HepG2 (cell line): Measurements from ENCODE around the gene KATNAL2. TPM values are rescaled to one million over a fixed set of nuclear protein-coding genes. Genes with fewer than 3 reads are reported as not detected.

ENCODE experiments used
- ARNTL ChIP-seq: sonication (generic); formaldehyde crosslinking; IDR thresholded peaks from 2 replicates; pipeline ENCODE4 v1.4.0; 2020; ENCODE audit warnings: mild to moderate bottlenecking, missing genetic modification reagents
- DNMT1 ChIP-seq: sonication (generic); formaldehyde crosslinking; IDR thresholded peaks from 2 replicates; pipeline ENCODE4 v1.5.1; 2020; ENCODE audit warnings: mild to moderate bottlenecking, missing genetic modification reagents
- ELF1 ChIP-seq: sonication (generic); formaldehyde crosslinking; IDR thresholded peaks from 2 replicates; pipeline ENCODE4 v1.4.0; 2020; ENCODE audit warnings: missing genetic modification reagents
- FOXA3 ChIP-seq: IDR thresholded peaks from 2 replicates; pipeline ENCODE4 v1.6.1; 2016; ENCODE audit warnings: missing genetic modification reagents, missing compliant biosample characterization
- HNF4A ChIP-seq: sonication (generic); formaldehyde crosslinking; IDR thresholded peaks from 2 replicates; pipeline ENCODE4 v1.4.0; 2020; ENCODE audit warnings: missing genetic modification reagents
- JUND ChIP-seq: sonication (generic); formaldehyde crosslinking; IDR thresholded peaks from 2 replicates; pipeline ENCODE4 v1.8.0; 2022; ENCODE audit warnings: mild to moderate bottlenecking, missing genetic modification reagents
- NFKB2 ChIP-seq: sonication (generic); formaldehyde crosslinking; IDR thresholded peaks from 2 replicates; pipeline ENCODE4 v1.4.0; 2020; ENCODE audit warnings: missing genetic modification reagents, borderline replicate concordance
- PCBP1 ChIP-seq: fragments of 200-400 bp; formaldehyde crosslinking; IDR thresholded peaks from 2 replicates; pipeline ENCODE4 v1.6.1; 2017; ENCODE audit warnings: mild to moderate bottlenecking, low read depth, low read length, borderline replicate concordance
- REST ChIP-seq, 2 experiments: IDR thresholded peaks; 2 replicates each; pipeline ENCODE4 v1.6.1; 2011 to 2012; ENCODE audit warnings: low read length in 2 of 2, borderline replicate concordance in 1 of 2, low read depth in 1 of 2, mild to moderate bottlenecking in 1 of 2, moderate library complexity in 1 of 2
- SAP130 ChIP-seq: IDR thresholded peaks from 2 replicates; pipeline ENCODE4 v1.6.1; 2016; ENCODE audit warnings: low read depth
- SETDB1 ChIP-seq: sonication (generic); formaldehyde crosslinking; IDR thresholded peaks from 2 replicates; pipeline ENCODE4 v1.5.1; 2020; ENCODE audit warnings: missing genetic modification reagents, mild to moderate bottlenecking, borderline replicate concordance
- TCF7L2 ChIP-seq: IDR thresholded peaks from 2 replicates; pipeline ENCODE4 v1.6.1; 2011; ENCODE audit warnings: mild to moderate bottlenecking, low read depth, low read length, moderate library complexity
- TEF ChIP-seq: sonication (generic); formaldehyde crosslinking; IDR thresholded peaks from 2 replicates; pipeline ENCODE4 v1.5.0; 2020; ENCODE audit warnings: missing genetic modification reagents
- TFE3 ChIP-seq: IDR thresholded peaks from 2 replicates; pipeline ENCODE4 v1.6.1; 2016
- ZC3H4 ChIP-seq: sonication (generic); formaldehyde crosslinking; IDR thresholded peaks from 2 replicates; pipeline ENCODE4 v1.4.0; 2020; ENCODE audit warnings: missing genetic modification reagents, borderline replicate concordance
- ZNF329 ChIP-seq: sonication (generic); formaldehyde crosslinking; IDR thresholded peaks from 2 replicates; pipeline ENCODE4 v1.9.0; 2021; ENCODE audit warnings: low read depth, mild to moderate bottlenecking, missing genetic modification reagents
- ZNF441 ChIP-seq: sonication (generic); formaldehyde crosslinking; IDR thresholded peaks from 2 replicates; pipeline ENCODE4 v1.7.0; 2021; ENCODE audit warnings: missing genetic modification reagents, borderline replicate concordance
- ZNF746 ChIP-seq: sonication (generic); formaldehyde crosslinking; IDR thresholded peaks from 2 replicates; pipeline ENCODE4 v1.8.0; 2022; ENCODE audit warnings: mild to moderate bottlenecking, missing genetic modification reagents
- polyA plus RNA-seq, 8 experiments: library from polyadenylated mRNA; depleted of rRNA in 3 of 8; stranded (reverse) in 7 of 8; unstranded in 1 of 8; fragments of >200 nt; fragmentation: Illumina TruSeq in 4 of 8; extraction: Trizol in 4 of 8; gene quantifications; 2 replicates each; pipeline versions ENCODE4 v1.2.1 to v1.2.3, GENCODE V29; 2011 to 2016; ENCODE audit warnings: low read depth in 4 of 8, missing spikeins in 1 of 8, mixed read lengths in 1 of 8; ENCODE audit not compliant: insufficient read depth in 1 of 8
- total RNA-seq, 5 experiments: library from RNA; depleted of rRNA; stranded (reverse); fragments of >200 nt; fragmentation: Illumina TruSeq; extraction: Trizol; gene quantifications; 2 replicates each; pipeline ENCODE4 v1.2.3, GENCODE V29; 2016; ENCODE audit warnings: low read depth in 1 of 5
- TF ChIP-seq, protein P1 (sequence below): sonication (generic); formaldehyde crosslinking; IDR thresholded peaks from 2 replicates; pipeline ENCODE4 v1.4.0; 2020; ENCODE audit warnings: missing genetic modification reagents
- TF ChIP-seq, protein P2 (sequence below): sonication (generic); formaldehyde crosslinking; IDR thresholded peaks from 2 replicates; pipeline ENCODE4 v1.4.0; 2020; ENCODE audit warnings: mild to moderate bottlenecking, missing genetic modification reagents
- TF ChIP-seq, protein P3 (sequence below): IDR thresholded peaks from 2 replicates; pipeline ENCODE4 v1.6.1; 2016; ENCODE audit warnings: mild to moderate bottlenecking, missing biosample characterization, missing genetic modification reagents

Gene KATNAL2
- total and polyA plus RNA-seq, 2 of the 13 experiments (the other 11 are each of a cell fraction or from before 2014, with no cell fraction given): not detected

DNA sequence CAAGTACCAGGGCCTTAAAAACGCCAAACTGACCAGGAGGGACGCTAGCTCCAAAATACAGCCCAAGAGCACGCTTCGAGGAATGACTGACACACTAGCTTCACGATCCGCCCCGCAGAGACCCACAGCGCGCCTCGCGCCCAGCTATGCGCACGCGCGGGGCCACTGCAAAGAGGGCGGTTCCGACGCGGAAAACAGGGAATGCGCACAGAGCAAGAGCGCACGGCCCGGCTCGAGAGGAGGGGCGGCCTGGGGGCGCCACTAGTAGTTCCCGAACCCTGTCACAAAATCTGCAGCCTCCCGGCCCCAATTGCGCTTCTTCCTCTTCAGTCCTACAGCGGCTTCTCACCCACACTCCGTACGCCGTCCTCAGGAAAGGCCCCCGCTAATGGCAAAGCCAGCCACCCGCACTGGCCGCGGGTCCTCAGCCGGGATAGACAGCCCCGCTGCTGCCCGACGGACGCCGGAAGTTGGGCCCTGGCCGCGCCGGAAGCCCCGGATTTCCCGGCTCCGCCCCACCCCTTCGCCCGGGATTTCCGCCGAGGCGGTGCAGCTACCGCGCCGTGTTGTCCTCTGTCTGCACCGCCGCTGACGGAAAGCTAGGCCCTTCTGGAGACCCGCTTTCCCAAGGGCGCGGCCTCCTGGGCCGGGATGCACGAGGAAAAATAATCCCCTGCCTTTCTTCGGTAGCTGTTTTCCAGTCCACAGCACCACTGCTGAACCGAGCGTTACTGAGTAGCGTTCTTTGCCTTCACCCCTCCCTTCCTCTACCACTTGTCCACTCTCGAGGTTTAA lies 232.8 kb downstream of the KATNAL2 start, which contains the start of gene HDHD2 (continued):
- TF ChIP-seq ZNF746 (CRISPR knock-in tag) (peak; percentile 34; the same call in 1 of the 2 replicates), ELF1 (CRISPR knock-in tag) (peak; percentile 85), TEF (peak; percentile 28; the same call in 1 of the 2 replicates), TFE3 (CRISPR knock-in tag) (peak; percentile 62; the same call in 1 of the 2 replicates), ZNF329 (CRISPR knock-in tag) (no peak), TCF7L2 (no peak), ARNTL (CRISPR knock-in tag) (no peak), FOXA3 (CRISPR knock-in tag) (peak; percentile 7; the same call in 1 of the 2 replicates), HNF4A (CRISPR knock-in tag) (no peak), ZC3H4 (CRISPR knock-in tag) (no peak), ZNF441 (peak; percentile 63), SAP130 (peak; percentile 83), NFKB2 (peak; percentile 81; the same call in 1 of the 2 replicates), DNMT1 (CRISPR knock-in tag) (peak; percentile 52; the same call in 1 of the 2 replicates), PCBP1 (peak; percentile 51; the same call in 1 of the 2 replicates), REST (IDR thresholded peaks at IDR 0.05; ENCODE audit: borderline replicate concordance in 1 of 2, low read depth in 1 of 2, low read length in 2 of 2) (0 out of 4 replicates have a peak, but pooled peaks of 1 of the 2 experiments have one; percentile 30), JUND (CRISPR knock-in tag) (peak; percentile 4; the same call in 1 of the 2 replicates), SETDB1 (no peak)
- TF ChIP-seq, protein P1, sequence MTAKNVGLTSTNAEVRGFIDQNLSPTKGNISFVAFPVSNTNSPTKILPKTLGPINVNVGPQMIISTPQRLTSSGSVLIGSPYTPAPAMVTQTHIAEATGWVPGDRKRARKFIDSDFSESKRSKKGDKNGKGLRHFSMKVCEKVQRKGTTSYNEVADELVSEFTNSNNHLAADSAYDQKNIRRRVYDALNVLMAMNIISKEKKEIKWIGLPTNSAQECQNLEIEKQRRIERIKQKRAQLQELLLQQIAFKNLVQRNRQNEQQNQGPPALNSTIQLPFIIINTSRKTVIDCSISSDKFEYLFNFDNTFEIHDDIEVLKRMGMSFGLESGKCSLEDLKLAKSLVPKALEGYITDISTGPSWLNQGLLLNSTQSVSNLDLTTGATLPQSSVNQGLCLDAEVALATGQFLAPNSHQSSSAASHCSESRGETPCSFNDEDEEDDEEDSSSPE (CRISPR knock-in tag): peak; percentile 50
- TF ChIP-seq, protein P2, sequence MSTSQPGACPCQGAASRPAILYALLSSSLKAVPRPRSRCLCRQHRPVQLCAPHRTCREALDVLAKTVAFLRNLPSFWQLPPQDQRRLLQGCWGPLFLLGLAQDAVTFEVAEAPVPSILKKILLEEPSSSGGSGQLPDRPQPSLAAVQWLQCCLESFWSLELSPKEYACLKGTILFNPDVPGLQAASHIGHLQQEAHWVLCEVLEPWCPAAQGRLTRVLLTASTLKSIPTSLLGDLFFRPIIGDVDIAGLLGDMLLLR: peak; percentile 35; the same call in 1 of the 2 replicates
- TF ChIP-seq, protein P3, sequence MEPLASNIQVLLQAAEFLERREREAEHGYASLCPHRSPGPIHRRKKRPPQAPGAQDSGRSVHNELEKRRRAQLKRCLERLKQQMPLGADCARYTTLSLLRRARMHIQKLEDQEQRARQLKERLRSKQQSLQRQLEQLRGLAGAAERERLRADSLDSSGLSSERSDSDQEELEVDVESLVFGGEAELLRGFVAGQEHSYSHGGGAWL (CRISPR knock-in tag): peak; percentile 55; the same call in 1 of the 2 replicates
